Hippocampal formation (tissue), 2 donors: ENCODE data around the gene GSTT4.
A peak's percentile ranks its signal among the peaks of the same experiment; 100 is the strongest.
"Not testable (repeated sequence)": the region's sequence is repeated elsewhere in the genome, so short reads cannot be mapped to it uniquely, and the experiment has no call there.

ENCODE experiments used
- DNase-seq, 2 donors: peaks; one replicate each; lab custom pipeline; 2025; lab: John Stamatoyannopoulos, UW

The GSTT4 gene

GRCh38 chr22:24005201-24005600, at the start of gene GSTT4:
TSS of gene GSTT4 (minus strand) at chr22:24005453. CDS start at chr22:24005356, 97 bp downstream.
- peak in 1 of 2 donors; percentile 18 for DNase-seq

- DNase-seq = no peak
These were observed 49.1 kb upstream of the GSTT4 start for GRCh38 chr22:24054356-24054755.

- DNase-seq = no peak
These were observed 48.4 kb upstream of the GSTT4 start for GRCh38 chr22:24053481-24054226.

GRCh38 chr22:24051568-24051967, 46.3 kb upstream of the GSTT4 start:
- no peak for DNase-seq

GRCh38 chr22:24051028-24051427, 45.8 kb upstream of the GSTT4 start:
- DNase-seq = no peak

GRCh38 chr22:24049978-24050377, 44.7 kb upstream of the GSTT4 start:
- DNase-seq = no peak

GRCh38 chr22:24049211-24049610, 44.0 kb upstream of the GSTT4 start:
- DNase-seq = no peak

- DNase-seq = no peak
These were observed 40.8 kb upstream of the GSTT4 start for GRCh38 chr22:24046024-24046423.

- no peak for DNase-seq
These were observed 38.7 kb upstream of the GSTT4 start for GRCh38 chr22:24043958-24044357.

GRCh38 chr22:24043465-24043864, 38.2 kb upstream of the GSTT4 start:
- not testable (repeated sequence) for DNase-seq

- DNase-seq = no peak
These were observed 35.7 kb upstream of the GSTT4 start for GRCh38 chr22:24040946-24041345.

- no peak for DNase-seq
These were observed 33.8 kb upstream of the GSTT4 start for GRCh38 chr22:24039046-24039445.

GRCh38 chr22:24037851-24038765, 32.9 kb upstream of the GSTT4 start:
- DNase-seq = no peak

- DNase-seq = no peak
These were observed 30.0 kb upstream of the GSTT4 start for GRCh38 chr22:24035296-24035695.

- DNase-seq = no peak
These were observed 28.5 kb upstream of the GSTT4 start for GRCh38 chr22:24033731-24034130.

GRCh38 chr22:24030186-24030702, 25.0 kb upstream of the GSTT4 start:
- no peak for DNase-seq

GRCh38 chr22:24029304-24029703, 24.1 kb upstream of the GSTT4 start:
- no peak for DNase-seq

- no peak for DNase-seq
These were observed 23.3 kb upstream of the GSTT4 start for GRCh38 chr22:24028533-24028932.

- DNase-seq = no peak
These were observed 22.7 kb upstream of the GSTT4 start for GRCh38 chr22:24027991-24028390.

- no peak for DNase-seq
These were observed 22.2 kb upstream of the GSTT4 start for GRCh38 chr22:24027389-24027975.

- DNase-seq = no peak
These were observed 21.5 kb upstream of the GSTT4 start for GRCh38 chr22:24026733-24027132.

GRCh38 chr22:24026056-24026455, 20.8 kb upstream of the GSTT4 start:
- no peak for DNase-seq
